Non-pigmented ciliary epithelial cell (primary cell): ENCODE measurements around the gene RAB5B.
"Not testable (repeated sequence)": the region's sequence is repeated elsewhere in the genome, so short reads cannot be mapped to it uniquely, and the experiment has no call there.

Experiments used
- DNase-seq: peaks from one replicate; pipeline ENCODE4 v3.0.0-alpha.2; 2010; ENCODE audit warnings: low read depth

RAB5B gene

DNA sequence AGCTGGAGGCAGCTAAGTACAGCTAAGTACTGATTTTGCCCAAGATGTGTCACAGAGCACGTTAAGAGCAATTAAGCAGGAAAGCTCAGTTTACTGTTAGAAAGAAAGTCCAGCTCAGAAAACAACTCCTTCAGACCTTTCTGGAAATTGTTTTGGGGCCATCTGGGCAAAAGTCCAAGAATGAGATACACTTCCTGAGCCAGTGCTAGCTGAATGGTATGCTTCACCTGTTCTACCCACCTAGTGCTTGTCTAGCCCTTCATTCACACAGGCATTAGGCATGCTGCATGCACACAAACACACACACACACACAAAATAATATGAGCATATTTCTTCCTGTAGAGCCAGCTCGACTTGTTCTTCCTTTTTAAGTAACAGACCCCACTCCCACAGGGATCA is 40.3 kb downstream of the RAB5B start:
- no peak for DNase-seq

DNA sequence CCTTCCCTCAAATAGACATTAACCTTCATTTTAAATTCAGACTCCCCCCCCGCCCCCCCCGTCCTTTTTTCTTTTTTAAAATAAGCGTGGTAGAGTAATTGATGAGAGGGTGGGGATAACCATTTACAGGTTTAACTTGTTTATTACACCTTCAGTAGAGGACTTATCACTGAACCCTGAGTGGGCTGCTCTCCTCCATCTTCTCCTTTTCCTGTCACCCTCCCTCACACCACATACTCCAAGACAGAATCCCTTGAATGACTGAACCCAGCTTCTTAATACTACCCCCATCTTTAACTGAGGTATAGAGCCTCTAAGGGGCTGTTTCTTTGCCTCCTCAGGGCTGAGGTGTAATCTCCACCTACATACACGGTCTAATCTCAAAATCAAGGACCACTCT is 43.3 kb downstream of the RAB5B start:
- no peak for DNase-seq

DNA sequence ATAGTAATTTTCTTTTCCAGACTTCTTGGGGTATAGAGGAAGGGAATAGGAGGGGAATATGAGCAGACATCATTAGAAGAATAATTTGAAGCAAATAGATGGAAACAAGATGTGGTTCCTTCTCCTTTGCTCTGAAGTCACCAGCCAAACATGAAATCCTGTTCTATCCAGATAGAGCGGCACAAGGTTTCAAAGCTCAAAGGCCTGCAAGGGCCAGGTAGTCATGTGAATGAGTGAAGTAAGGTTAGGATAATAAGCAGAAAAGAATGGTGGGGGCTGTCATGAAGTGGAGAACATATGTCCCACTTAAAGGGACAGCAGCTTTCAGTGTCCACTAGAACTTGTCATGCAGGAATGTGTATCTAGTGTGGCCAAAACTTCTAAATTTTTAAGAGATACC is 44.5 kb downstream of the RAB5B start:
- DNase-seq: no peak

GRCh38 chr12:56020423-56021184 is 46.7 kb downstream of the RAB5B start, which contains the start of gene IKZF4:
TSS of gene IKZF4 (plus strand) at chr12:56021043. CDS start at chr12:56021494, 451 bp downstream.
- no peak for DNase-seq

- no peak for DNase-seq
Measured at GRCh38 chr12:56021889-56022497, 48.1 kb downstream of the RAB5B start.

- DNase-seq: no peak
Measured at GRCh38 chr12:56028511-56029165, 54.8 kb downstream of the RAB5B start.

- no peak for DNase-seq
Measured at GRCh38 chr12:56029166-56029519, 55.3 kb downstream of the RAB5B start.

GRCh38 chr12:56029666-56030293 is 55.9 kb downstream of the RAB5B start:
- DNase-seq: no peak

- DNase-seq: no peak
Measured at GRCh38 chr12:56031987-56032386, 58.1 kb downstream of the RAB5B start.

GRCh38 chr12:56034586-56035332 is 60.9 kb downstream of the RAB5B start:
- no peak for DNase-seq

- no peak for DNase-seq
Measured at GRCh38 chr12:56037161-56037560, 63.3 kb downstream of the RAB5B start.

GRCh38 chr12:56038022-56038655 is 64.3 kb downstream of the RAB5B start:
- no peak for DNase-seq

GRCh38 chr12:56040151-56040550 is 66.3 kb downstream of the RAB5B start:
- DNase-seq: no peak

GRCh38 chr12:56040963-56041551 is 67.2 kb downstream of the RAB5B start:
- no peak for DNase-seq

DNA sequence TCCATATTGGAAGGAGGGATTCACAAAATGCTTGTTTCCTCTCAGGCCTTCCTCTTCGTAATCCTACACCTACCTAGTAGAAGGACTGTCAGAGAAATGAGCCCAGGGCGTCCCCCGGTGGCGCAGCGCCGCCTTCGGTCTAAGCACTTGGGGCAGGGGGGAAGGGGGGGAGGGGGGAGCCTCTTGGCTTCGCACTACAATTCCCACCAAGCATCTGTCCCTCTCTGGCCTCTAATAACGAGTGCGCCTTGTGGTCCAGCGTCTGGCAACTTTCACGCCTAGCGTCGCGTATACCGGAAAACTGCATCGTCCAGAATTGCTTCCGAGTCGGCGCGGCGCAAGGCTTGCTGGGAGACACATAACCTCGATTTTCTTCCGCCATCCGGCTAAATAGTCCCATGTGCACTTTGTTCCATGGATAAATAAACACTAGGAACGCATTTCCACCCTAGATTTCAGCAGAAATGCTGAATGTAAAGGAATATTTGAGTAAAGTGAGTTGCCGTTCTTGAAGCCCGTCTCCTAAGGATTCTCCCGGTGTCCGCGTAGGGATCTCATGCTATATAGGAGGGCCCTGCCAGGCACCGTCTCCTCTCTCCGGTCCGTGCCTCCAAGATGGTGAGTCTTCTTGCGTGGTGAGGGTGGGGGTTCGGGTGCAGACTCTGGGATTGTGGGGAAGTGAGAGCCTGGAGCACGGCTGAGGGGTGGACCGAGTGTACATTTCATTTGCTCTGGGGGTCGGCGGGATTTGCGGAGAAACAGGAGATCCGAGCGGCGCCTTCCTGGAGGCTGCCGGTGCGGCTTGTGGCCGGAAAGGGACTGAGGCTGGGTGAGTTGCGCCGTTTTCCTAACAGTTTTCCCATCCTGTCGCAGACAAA is 67.9 kb downstream of the RAB5B start, which contains the start of gene RPS26:
TSS of gene RPS26 (plus strand) at position 367 of the 878 bp plus-strand sequence. CDS start at position 616, 249 bp downstream.
- DNase-seq: peak; percentile 97

DNA sequence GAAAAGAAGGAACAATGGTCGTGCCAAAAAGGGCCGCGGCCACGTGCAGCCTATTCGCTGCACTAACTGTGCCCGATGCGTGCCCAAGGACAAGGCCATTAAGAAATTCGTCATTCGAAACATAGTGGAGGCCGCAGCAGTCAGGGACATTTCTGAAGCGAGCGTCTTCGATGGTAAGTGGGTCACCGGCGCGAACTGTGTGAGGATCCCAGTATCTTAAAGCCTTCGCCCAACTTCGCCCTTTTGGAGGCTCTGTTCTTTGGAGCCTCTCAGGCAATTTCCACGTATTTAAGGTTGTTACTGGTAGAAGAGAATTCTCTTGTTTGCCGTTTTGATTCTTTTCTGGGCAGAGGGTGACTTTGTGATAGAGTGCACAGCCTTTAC is 68.5 kb downstream of the RAB5B start:
- not testable (repeated sequence) for DNase-seq

DNA sequence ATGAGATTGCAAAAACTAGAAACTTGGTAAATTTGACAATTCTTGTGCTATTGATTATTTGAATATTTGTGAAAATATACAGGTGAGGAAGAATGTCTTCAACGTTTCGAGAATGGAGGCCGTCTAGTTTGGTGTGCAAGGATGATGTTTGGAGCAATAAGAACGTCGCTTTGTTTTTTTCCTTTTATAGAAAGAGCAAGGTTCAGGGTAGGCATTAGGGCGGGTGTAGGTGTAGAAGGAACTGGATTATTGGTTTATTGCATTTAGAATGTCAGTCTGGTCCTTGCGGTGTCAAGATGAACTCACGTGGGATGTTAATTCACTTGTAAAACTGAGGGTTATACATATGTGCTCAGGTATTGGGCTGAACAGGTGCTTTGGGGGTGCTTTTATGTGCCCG is 69.0 kb downstream of the RAB5B start:
- DNase-seq: no peak
